Myocyte (in vitro differentiated cells): ENCODE measurements around the gene SAMD1. TPM values are rescaled to one million over a fixed set of nuclear protein-coding genes. Genes with fewer than 3 reads are reported as not detected.

Source experiments
- DNase-seq: peaks from one replicate; pipeline ENCODE4 v3.0.0-alpha.2; 2012; ENCODE audit warnings: low read depth
- total RNA-seq: library from RNA; depleted of rRNA; stranded (reverse); fragments of >200 nt; gene quantifications from 2 replicates; pipeline ENCODE4 v1.2.3, GENCODE V29; 2014

Gene SAMD1
- total RNA-seq, 1 donor from 2014 or later = 41.0 TPM

DNA sequence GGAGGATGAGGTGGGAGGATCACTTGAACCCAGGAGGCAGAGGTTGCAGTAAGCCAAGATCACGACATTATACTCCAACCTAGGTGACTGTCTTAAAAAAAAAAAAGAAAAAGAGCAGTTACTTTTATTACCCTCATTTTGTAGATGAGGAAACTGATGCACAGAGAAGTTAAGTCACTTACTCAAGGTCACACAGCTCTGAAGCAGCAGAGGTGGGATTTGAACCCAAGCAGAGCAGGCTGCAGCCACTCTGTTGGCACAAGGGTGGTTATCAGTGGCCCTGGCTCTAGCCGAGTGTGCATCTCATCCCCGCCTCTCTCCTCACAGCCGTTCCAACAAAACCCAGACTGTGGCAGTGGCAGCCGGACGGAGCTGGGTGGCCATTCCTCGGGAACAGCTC is 51.4 kb downstream of the SAMD1 start:
- no peak for DNase-seq

Other genes starting within 250 kb of the SAMD1 start
- 0.83 TPM in 1 of 2 replicates, not detected in the other for gene NANOS3, start 213.6 kb downstream of the SAMD1 start, total RNA-seq
- gene BRME1, start 184.6 kb downstream of the SAMD1 start, total RNA-seq = 0.43 and 1.0 TPM in 2 replicates
- 15.9 and 23.7 TPM in 2 replicates for gene CC2D1A, start 184.6 kb downstream of the SAMD1 start, total RNA-seq
- 2.0 and 5.6 TPM in 2 replicates for gene PODNL1, start 152.3 kb downstream of the SAMD1 start, total RNA-seq
- 13.7 and 15.8 TPM in 2 replicates for gene DCAF15, start 138.2 kb downstream of the SAMD1 start, total RNA-seq
- 2.0 and 2.5 TPM in 2 replicates for gene RFX1, start 84.4 kb downstream of the SAMD1 start, total RNA-seq
- not detected in 2 replicates for gene RLN3, start 62.6 kb downstream of the SAMD1 start, total RNA-seq
- gene IL27RA, start 59.0 kb downstream of the SAMD1 start, total RNA-seq = 0.32 TPM in 1 of 2 replicates, not detected in the other
- not detected in 2 replicates for gene PALM3, start 28.7 kb downstream of the SAMD1 start, total RNA-seq
- gene MISP3, start 18.0 kb downstream of the SAMD1 start, total RNA-seq = 2.7 and 3.0 TPM in 2 replicates
- not detected in 2 replicates for gene C19orf67, start 5.0 kb downstream of the SAMD1 start, total RNA-seq
- gene PRKACA, start 27.0 kb upstream of the SAMD1 start, total RNA-seq = 84.3 and 87.2 TPM in 2 replicates
- 0.26 and 0.67 TPM in 2 replicates for gene ASF1B, start 45.8 kb upstream of the SAMD1 start, total RNA-seq
- gene ADGRL1, start 115.4 kb upstream of the SAMD1 start, total RNA-seq = 1.1 and 1.8 TPM in 2 replicates